ENCODE results near the gene PREX1. TPM values are rescaled to one million over a fixed set of nuclear protein-coding genes. Genes with fewer than 3 reads are reported as not detected.

Gene PREX1
- total RNA-seq, 2 experiments from 2014 or later: 76.8 to 77.1 TPM

DNA sequence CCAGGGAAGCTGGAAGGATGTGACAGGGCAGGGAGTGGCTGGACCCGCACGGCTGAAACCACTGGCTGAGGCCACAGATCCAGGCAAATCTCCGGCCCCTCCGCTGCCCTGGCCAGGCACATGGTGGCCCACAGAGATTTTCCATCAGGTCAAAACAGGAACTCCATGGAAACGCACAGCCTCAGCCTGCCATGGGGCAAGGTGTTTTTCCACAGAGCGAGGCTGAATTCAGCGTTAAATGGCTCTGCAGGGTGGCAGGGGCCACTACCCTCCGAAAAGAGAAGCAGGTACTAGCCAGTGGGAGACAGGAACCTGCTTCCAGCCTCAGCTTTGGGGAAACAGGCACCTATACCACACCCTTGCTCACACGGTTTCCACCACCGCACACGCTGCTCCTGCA lies 53.1 kb downstream of the PREX1 start:
- Mint-ChIP-seq H3K4me1 (peaks cover 70% of the 10 kb centered on the region), H3K27me3 (no peaks in the 10 kb centered on the region), H3K9me3 (peaks cover 16% of the 10 kb centered on the region), H3K27ac (no peak overlapping the region), H3K36me3 (peaks cover 63% of the 10 kb centered on the region), H3K4me3 (no peak overlapping the region)
- DNase-seq: no peak

DNA sequence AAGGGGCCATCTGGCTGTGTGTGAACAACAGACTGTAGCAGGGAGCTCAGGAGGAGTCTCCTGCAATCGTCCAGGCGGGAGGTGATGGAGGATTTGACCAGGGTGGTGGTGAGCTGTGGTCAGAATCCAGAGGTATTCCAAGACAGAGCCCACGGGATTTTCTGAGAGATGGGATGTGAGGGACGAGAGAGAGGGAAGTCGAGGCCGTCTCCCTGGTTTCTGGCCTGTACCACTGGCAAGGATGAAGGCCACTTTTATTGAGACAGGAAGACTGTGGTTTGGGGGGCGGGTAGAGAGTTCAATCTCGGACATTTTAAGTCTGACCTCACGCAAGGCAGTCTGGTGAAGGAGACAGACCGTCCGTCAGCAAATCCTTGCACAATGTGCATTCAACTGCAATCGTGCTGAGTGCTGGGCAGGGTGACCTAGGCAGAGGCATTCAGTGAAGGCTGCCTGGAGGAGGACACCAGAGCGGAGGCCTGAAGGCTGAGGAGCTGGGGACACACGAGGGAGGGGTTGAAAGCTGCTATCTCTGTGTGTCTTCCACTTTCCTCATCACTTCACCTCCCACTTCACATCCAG lies 53.9 kb downstream of the PREX1 start:
- Mint-ChIP-seq H3K36me3 (peaks cover 60% of the 10 kb centered on the region), H3K4me3 (peak overlapping the region; percentile 9), H3K9me3 (peaks cover 12% of the 10 kb centered on the region), H3K27ac (peak overlapping the region; percentile 47), H3K4me1 (peaks cover 74% of the 10 kb centered on the region), H3K27me3 (no peaks in the 10 kb centered on the region)
- no peak for DNase-seq

DNA sequence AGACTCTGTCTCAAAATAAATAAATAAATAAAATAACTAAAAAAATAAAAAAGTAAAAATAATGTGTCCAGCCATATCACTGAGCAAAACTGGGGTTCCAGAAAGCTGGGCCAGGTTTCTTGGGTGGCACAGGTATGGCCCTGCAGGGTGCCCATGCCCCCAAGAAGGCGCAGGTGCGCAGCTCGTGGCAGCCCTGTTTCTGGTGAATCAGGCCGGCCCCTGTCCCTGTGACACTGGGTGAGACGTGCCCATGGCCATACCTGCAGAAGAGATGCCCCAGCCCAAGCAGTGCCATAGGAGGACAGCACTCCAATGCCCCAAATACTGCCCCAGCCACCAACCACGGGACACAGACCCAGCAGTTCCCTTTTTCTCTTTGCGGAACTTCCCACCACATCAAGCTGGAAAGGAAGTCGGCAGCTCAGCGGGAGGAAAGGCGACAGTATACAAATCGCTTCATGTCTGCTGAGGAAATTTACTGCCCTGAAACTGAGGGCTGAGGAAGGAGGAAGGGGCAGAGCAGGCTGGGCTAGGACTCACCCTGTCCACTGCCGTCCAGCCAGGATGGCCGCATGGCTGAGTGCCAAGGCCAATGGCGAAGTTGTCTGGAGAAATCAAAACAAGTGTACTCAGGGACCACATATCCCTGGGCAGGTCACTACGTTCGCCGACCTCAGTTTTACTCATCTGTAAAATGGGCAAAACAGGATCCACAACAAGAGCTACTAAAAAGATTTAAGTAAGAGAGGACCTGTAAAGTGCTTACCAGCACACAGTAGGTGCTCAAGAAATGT lies 55.4 kb downstream of the PREX1 start:
- H3K9me3 Mint-ChIP-seq: peaks cover 10% of the 10 kb centered on the region
- H3K36me3 Mint-ChIP-seq: peaks cover 65% of the 10 kb centered on the region
- peak overlapping the region; percentile 78 for H3K27ac Mint-ChIP-seq
- no peak for DNase-seq
- H3K4me3 Mint-ChIP-seq: peak overlapping the region; percentile 14
- no peaks in the 10 kb centered on the region for H3K27me3 Mint-ChIP-seq
- peaks cover 83% of the 10 kb centered on the region for H3K4me1 Mint-ChIP-seq

DNA sequence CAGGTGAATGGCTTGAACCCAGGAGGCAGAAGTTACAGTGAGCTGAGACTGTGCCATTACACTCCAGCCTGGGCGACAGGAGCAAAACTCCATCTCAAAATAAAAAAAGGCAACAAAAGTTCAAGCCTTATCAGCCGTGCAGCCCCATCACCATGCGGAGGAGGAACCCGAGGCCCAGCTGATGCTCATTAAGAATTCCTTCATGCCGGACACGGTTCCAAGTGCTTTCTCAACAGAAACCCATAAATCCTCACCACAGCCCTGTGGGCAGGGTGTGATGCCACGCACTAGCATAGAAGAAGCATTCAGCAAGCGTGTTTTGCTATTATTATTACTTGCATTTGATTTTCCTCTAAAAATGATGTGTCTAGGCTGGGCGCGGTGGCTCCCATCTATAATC lies 56.3 kb downstream of the PREX1 start:
- H3K4me3 Mint-ChIP-seq: no peak overlapping the region
- peaks cover 84% of the 10 kb centered on the region for H3K4me1 Mint-ChIP-seq
- peaks cover 63% of the 10 kb centered on the region for H3K36me3 Mint-ChIP-seq
- H3K27ac Mint-ChIP-seq: peak overlapping the region; percentile 96
- peaks cover 10% of the 10 kb centered on the region for H3K9me3 Mint-ChIP-seq
- DNase-seq: no peak
- H3K27me3 Mint-ChIP-seq: no peaks in the 10 kb centered on the region

DNA sequence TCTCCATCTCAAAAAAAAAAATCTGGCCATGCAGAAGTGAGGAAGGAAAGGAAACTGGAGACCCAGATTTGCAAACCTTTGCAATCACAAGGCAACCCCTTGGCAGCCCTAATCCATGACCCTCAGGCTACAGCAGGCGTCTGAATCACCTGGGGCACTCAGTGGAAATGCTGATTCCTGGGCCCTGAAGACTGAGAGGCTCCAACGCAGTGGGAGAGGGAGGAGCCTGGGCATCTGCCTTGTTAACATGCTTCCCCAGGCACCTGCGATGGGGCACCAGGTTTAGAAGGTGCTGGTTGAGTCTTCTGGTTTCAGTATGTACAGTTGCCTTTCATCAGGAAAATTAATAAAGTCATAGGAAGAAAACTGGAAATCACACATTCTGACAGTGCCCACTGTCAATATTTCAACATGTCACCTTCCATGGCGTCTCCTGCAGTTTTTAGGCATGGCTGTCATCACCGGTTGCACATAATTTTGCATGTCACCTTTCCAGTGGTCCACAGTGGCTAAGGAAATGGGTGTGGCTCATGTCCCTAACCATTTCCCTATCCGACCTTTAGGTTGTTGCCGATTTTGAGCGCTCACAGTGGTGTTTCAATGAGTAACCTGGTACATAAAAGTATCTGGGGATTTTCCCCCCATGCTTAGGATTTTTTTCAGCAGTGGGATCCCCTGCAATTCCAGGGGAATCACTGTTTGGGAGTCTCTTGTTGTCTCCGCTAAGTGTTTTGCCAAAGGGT lies 56.9 kb downstream of the PREX1 start:
- no peaks in the 10 kb centered on the region for H3K27me3 Mint-ChIP-seq
- peaks cover 64% of the 10 kb centered on the region for H3K36me3 Mint-ChIP-seq
- H3K27ac Mint-ChIP-seq: peak overlapping the region; percentile 96

DNA sequence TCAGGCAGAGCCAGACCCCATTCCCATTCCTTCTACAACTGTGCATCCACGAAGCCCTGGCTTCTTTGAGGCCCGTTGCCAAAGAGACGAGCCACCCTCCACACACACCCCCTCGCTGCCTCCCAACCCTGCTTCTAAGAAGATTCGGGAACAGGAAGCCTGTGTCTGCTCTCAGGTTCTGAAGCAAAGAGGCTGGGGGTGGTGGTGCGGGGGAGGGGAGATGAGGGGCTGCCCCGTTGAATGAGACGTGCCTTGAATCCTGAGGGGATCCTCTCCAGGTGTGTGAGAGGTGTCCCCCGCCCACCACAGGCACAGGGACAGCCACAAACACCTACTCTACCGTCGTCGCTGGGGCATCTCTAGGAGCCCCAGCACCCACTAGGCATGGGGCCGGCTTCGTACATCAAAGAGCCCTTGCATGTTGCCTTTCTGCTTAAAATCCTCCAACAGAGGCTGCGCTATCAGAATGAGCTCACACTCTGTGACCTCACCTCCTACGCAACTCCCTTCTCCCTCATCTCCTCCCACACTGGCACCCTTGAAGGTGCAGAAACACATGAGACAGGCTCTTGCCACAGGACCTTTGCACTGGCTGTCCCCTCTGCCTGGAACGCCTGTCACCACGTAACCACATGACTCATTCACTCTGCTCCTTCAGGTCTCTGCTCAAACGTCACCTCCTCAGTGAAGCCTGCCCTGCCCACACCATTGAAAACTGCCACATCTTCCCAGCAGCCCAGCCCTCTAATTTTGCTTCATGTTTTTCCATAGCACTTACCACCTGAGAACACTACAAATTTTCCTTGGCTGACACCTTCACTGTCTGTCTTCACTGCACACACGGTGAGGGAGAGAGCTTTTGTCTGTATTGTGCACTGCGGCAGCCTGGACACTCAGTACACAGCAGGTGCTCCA lies 58.5 kb downstream of the PREX1 start:
- Mint-ChIP-seq H3K4me1 (peaks cover 88% of the 10 kb centered on the region), H3K27me3 (no peaks in the 10 kb centered on the region), H3K4me3 (peak overlapping the region; percentile 62), H3K36me3 (peaks cover 62% of the 10 kb centered on the region), H3K9me3 (peaks cover 13% of the 10 kb centered on the region), H3K27ac (peak overlapping the region; percentile 96)
- DNase-seq: peak; percentile 94

More for the DNA sequence above, 56.9 kb downstream of the PREX1 start:
- Mint-ChIP-seq H3K4me3 (no peak overlapping the region), H3K9me3 (peaks cover 13% of the 10 kb centered on the region), H3K4me1 (peaks cover 87% of the 10 kb centered on the region)
- DNase-seq: no peak

DNA sequence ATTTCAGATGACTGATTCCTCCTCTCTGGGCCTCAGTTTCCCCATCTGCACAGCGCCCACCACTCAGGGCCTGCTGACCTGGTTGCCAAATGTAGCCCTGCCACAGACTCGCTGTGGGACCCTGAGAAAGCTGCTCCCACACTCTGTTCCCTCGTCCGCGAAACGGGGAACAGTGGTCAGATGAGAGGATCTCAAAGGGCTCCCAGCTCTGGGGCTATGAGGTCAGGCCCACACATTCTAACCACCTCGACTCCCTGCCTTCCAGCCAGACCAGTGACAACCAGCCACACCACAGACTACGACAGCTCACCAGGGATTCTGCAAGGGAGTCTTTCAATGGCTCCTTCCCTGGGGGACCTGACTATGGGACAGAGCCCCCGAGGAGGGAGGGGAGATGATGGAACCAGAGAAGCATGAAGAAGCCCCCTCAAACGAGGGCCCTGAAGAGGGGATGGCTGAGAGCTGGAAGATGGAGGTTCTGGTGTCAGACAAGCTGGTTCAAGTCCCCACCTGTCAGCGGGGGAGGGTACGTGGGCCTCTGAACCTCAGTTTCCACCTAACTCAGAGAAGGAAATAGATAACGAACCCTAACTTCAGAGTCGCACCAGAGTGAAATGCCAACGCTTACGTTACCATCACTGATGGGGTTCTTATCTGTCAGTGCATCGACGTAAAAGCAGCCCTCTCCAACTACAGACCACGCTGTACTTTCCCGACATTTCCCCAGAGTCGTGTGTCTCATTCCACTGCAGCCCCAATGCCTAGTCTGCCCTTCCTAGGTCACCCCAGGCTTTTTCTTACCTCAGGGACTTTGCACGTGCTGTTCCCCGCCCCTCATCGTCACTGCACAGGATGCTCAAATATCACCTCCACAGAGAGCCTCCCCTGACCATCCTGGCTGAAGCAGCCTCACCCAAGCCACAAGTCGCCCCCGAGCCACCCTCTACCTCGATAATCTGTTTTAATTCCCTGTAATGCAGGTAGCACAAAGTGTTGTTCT lies 60.5 kb downstream of the PREX1 start:
- H3K36me3 Mint-ChIP-seq: peaks cover 65% of the 10 kb centered on the region
- peak overlapping the region; percentile 96 for H3K27ac Mint-ChIP-seq
- peaks cover 84% of the 10 kb centered on the region for H3K4me1 Mint-ChIP-seq
- DNase-seq: peak; percentile 64
- H3K27me3 Mint-ChIP-seq: no peaks in the 10 kb centered on the region
- H3K9me3 Mint-ChIP-seq: peaks cover 15% of the 10 kb centered on the region
- peak overlapping the region; percentile 11 for H3K4me3 Mint-ChIP-seq

- peaks cover 86% of the 10 kb centered on the region for H3K4me1 Mint-ChIP-seq
- H3K4me3 Mint-ChIP-seq: no peak overlapping the region
- DNase-seq: no peak
- peaks cover 74% of the 10 kb centered on the region for H3K36me3 Mint-ChIP-seq
- H3K27me3 Mint-ChIP-seq: no peaks in the 10 kb centered on the region
- H3K27ac Mint-ChIP-seq: peak overlapping the region; percentile 96
- peaks cover 18% of the 10 kb centered on the region for H3K9me3 Mint-ChIP-seq
These were observed 61.6 kb downstream of the PREX1 start for GRCh38 chr20:48766205-48766604.

GRCh38 chr20:48765359-48765758 lies 62.4 kb downstream of the PREX1 start:
- peaks cover 18% of the 10 kb centered on the region for H3K9me3 Mint-ChIP-seq
- H3K36me3 Mint-ChIP-seq: peaks cover 74% of the 10 kb centered on the region
- no peaks in the 10 kb centered on the region for H3K27me3 Mint-ChIP-seq
- H3K27ac Mint-ChIP-seq: peak overlapping the region; percentile 74
- H3K4me3 Mint-ChIP-seq: no peak overlapping the region
- H3K4me1 Mint-ChIP-seq: peaks cover 87% of the 10 kb centered on the region
- DNase-seq: no peak

GRCh38 chr20:48763216-48763914 lies 64.4 kb downstream of the PREX1 start:
- H3K4me1 Mint-ChIP-seq: peaks cover 87% of the 10 kb centered on the region
- no peak overlapping the region for H3K4me3 Mint-ChIP-seq
- peaks cover 18% of the 10 kb centered on the region for H3K9me3 Mint-ChIP-seq
- DNase-seq: no peak
- H3K27ac Mint-ChIP-seq: peak overlapping the region; percentile 97
- no peaks in the 10 kb centered on the region for H3K27me3 Mint-ChIP-seq
- peaks cover 65% of the 10 kb centered on the region for H3K36me3 Mint-ChIP-seq

DNA sequence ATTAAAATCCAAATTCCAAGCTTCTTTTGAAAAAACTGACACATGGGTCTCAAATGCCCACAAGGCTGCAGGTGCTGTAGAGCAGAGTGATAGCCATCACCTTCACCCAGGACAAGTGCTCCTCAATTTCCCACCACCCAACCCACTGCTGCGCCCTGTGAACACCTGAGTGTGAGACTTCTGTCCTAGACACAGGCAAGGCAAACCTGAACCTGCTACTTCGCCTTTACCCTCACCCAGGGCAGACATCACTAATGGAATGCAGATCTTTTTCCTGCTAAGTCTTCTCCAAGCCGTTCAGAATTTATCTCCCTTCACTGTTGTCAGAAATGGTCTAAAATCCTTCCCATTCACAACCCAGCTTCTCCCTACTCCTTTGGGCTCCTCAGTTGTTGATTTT lies 65.9 kb downstream of the PREX1 start:
- Mint-ChIP-seq H3K4me1 (peaks cover 86% of the 10 kb centered on the region), H3K27ac (peak overlapping the region; percentile 97), H3K4me3 (no peak overlapping the region), H3K36me3 (peaks cover 65% of the 10 kb centered on the region), H3K27me3 (no peaks in the 10 kb centered on the region), H3K9me3 (peaks cover 22% of the 10 kb centered on the region)
- no peak for DNase-seq

- peaks cover 22% of the 10 kb centered on the region for H3K9me3 Mint-ChIP-seq
- peak overlapping the region; percentile 69 for H3K4me3 Mint-ChIP-seq
- DNase-seq: peak; percentile 51
- H3K27ac Mint-ChIP-seq: peak overlapping the region; percentile 97
- no peaks in the 10 kb centered on the region for H3K27me3 Mint-ChIP-seq
- peaks cover 65% of the 10 kb centered on the region for H3K36me3 Mint-ChIP-seq
- H3K4me1 Mint-ChIP-seq: peaks cover 83% of the 10 kb centered on the region
These were observed 66.6 kb downstream of the PREX1 start for GRCh38 chr20:48761023-48761785.

Measured in activated naive CD8-positive, alpha-beta T cell treated with anti-CD3 and anti-CD28 coated beads for 36 hours (primary cell).